H9 (cell line): Measurements from ENCODE around the gene EDARADD. TPM values are rescaled to one million over a fixed set of nuclear protein-coding genes. Genes with fewer than 3 reads are reported as not detected.

Source experiments
- DNase-seq: peaks from one replicate; pipeline ENCODE4 v3.0.0-alpha.2; 2017
- H2AFZ ChIP-seq: one replicate; pipeline ENCODE4 v1.6.1; 2013; ENCODE audit warnings: mild to moderate bottlenecking, low read length, control low read depth, moderate library complexity
- H2AK5ac ChIP-seq: 2 replicates; pipeline ENCODE4 v1.6.1; 2013; ENCODE audit warnings: low read length, control low read depth, mixed read lengths; ENCODE audit not compliant: insufficient read length
- H2BK120ac ChIP-seq: one replicate; pipeline ENCODE4 v1.6.1; 2013; ENCODE audit warnings: low read depth, mild to moderate bottlenecking, low read length, control low read depth, inconsistent platforms; ENCODE audit not compliant: poor library complexity, severe bottlenecking
- H2BK12ac ChIP-seq: 2 replicates; pipeline ENCODE4 v1.6.1; 2013; ENCODE audit warnings: low read length, control low read depth, mixed read lengths, low read depth; ENCODE audit not compliant: insufficient read length
- H2BK15ac ChIP-seq: 2 replicates; pipeline ENCODE4 v1.6.1; 2013; ENCODE audit warnings: low read depth, low read length, control low read depth
- H2BK20ac ChIP-seq: one replicate; pipeline ENCODE4 v1.6.1; 2013; ENCODE audit warnings: low read depth, mild to moderate bottlenecking, low read length, control low read depth, inconsistent platforms; ENCODE audit not compliant: poor library complexity, severe bottlenecking
- H2BK5ac ChIP-seq: 2 replicates; pipeline ENCODE4 v1.6.1; 2013; ENCODE audit warnings: low read length, control low read depth, mixed read lengths; ENCODE audit not compliant: insufficient read length
- H3K14ac ChIP-seq: 2 replicates; pipeline ENCODE4 v1.6.1; 2013; ENCODE audit warnings: low read length, control low read depth; ENCODE audit not compliant: insufficient read depth
- H3K18ac ChIP-seq: 2 replicates; pipeline ENCODE4 v1.6.1; 2013; ENCODE audit warnings: low read depth, mild to moderate bottlenecking, mixed read lengths, low read length, control low read depth; ENCODE audit not compliant: insufficient read length
- H3K23ac ChIP-seq: 2 replicates; pipeline ENCODE4 v1.6.1; 2013; ENCODE audit warnings: low read length, control low read depth, mixed read lengths, low read depth; ENCODE audit not compliant: insufficient read length
- H3K23me2 ChIP-seq: 2 replicates; pipeline ENCODE4 v1.6.1; 2013; ENCODE audit warnings: low read depth, mild to moderate bottlenecking, mixed read lengths, low read length, control low read depth; ENCODE audit not compliant: insufficient read length, poor library complexity, severe bottlenecking
- H3K27ac ChIP-seq: 2 replicates; pipeline ENCODE4 v1.5.1; 2013; ENCODE audit warnings: low read length, control low read depth, mixed read lengths, low read depth; ENCODE audit not compliant: insufficient read length
- H3K27me3 ChIP-seq: 2 replicates; pipeline ENCODE4 v1.6.1; 2013; ENCODE audit warnings: low read length, control low read depth, inconsistent platforms; ENCODE audit not compliant: insufficient read depth
- H3K4ac ChIP-seq: 2 replicates; pipeline ENCODE4 v1.6.1; 2013; ENCODE audit warnings: low read depth, mild to moderate bottlenecking, control low read depth, inconsistent platforms, low read length, moderate library complexity
- H3K4me1 ChIP-seq: 2 replicates; pipeline ENCODE4 v1.6.1; 2013; ENCODE audit warnings: low read length, control low read depth, inconsistent platforms; ENCODE audit not compliant: insufficient read depth
- H3K4me2 ChIP-seq: 2 replicates; pipeline ENCODE4 v1.6.1; 2013; ENCODE audit warnings: low read length, control low read depth, mixed read lengths; ENCODE audit not compliant: insufficient read length, insufficient read depth
- H3K56ac ChIP-seq: 2 replicates; pipeline ENCODE4 v1.6.1; 2013; ENCODE audit warnings: low read depth, mild to moderate bottlenecking, mixed read lengths, low read length, control low read depth; ENCODE audit not compliant: insufficient read length
- H3K79me1 ChIP-seq: 2 replicates; pipeline ENCODE4 v1.6.1; 2013; ENCODE audit warnings: low read depth, mild to moderate bottlenecking, moderate library complexity, low read length, control low read depth, inconsistent platforms; ENCODE audit not compliant: insufficient read depth, poor library complexity, severe bottlenecking
- H3K79me2 ChIP-seq: 2 replicates; pipeline ENCODE4 v1.6.1; 2013; ENCODE audit warnings: low read length, control low read depth, inconsistent platforms; ENCODE audit not compliant: insufficient read depth
- H3K9ac ChIP-seq: 2 replicates; pipeline ENCODE4 v1.6.1; 2013; ENCODE audit warnings: low read length, control low read depth, mixed read lengths; ENCODE audit not compliant: insufficient read length; ENCODE audit errors: extremely low read depth
- H3K9me3 ChIP-seq: one replicate; pipeline ENCODE4 v1.6.1; 2013; ENCODE audit warnings: low read depth, low read length, inconsistent platforms; ENCODE audit not compliant: control insufficient read depth
- H3T11ph ChIP-seq: one replicate; pipeline ENCODE4 v1.6.1; 2013; ENCODE audit warnings: mild to moderate bottlenecking, low read length, control low read depth, inconsistent platforms
- H4K20me1 ChIP-seq: one replicate; pipeline ENCODE4 v1.6.1; 2013; ENCODE audit not compliant: control insufficient read depth, insufficient read length, insufficient read depth
- H4K5ac ChIP-seq: 2 replicates; pipeline ENCODE4 v1.6.1; 2013; ENCODE audit warnings: low read depth, mild to moderate bottlenecking, mixed read lengths, low read length, control low read depth; ENCODE audit not compliant: insufficient read length
- H4K8ac ChIP-seq: replicated peaks from 2 replicates; pipeline ENCODE4 v1.6.1; 2013; ENCODE audit warnings: low read length, control low read depth, mixed read lengths, low read depth; ENCODE audit not compliant: insufficient read length
- H4K91ac ChIP-seq: 2 replicates; pipeline ENCODE4 v1.6.1; 2013; ENCODE audit warnings: low read depth, mild to moderate bottlenecking, moderate library complexity, mixed read lengths, low read length, control low read depth; ENCODE audit not compliant: insufficient read length
- H3K27ac Mint-ChIP-seq, 3 experiments: 2 replicates in 2 of 3; 3 replicates in 1 of 3; pipeline ENCODE4 v1.8.0; 2020 to 2021; ENCODE audit warnings: mixed read lengths in 3 of 3, mild to moderate bottlenecking in 1 of 3, moderate library complexity in 1 of 3
- H3K27me3 Mint-ChIP-seq: 2 replicates; pipeline ENCODE4 v1.8.0; 2021; ENCODE audit warnings: low read depth, mild to moderate bottlenecking, moderate library complexity, mixed read lengths
- H3K36me3 Mint-ChIP-seq, 3 experiments: 2 replicates in 2 of 3; 3 replicates in 1 of 3; pipeline ENCODE4 v1.8.0; 2020 to 2021; ENCODE audit warnings: low read depth in 3 of 3, mixed read lengths in 3 of 3; ENCODE audit not compliant: insufficient read depth in 1 of 3
- H3K4me1 Mint-ChIP-seq, 2 experiments: 2 replicates each; pipeline ENCODE4 v1.8.0; 2020; ENCODE audit warnings: mixed read lengths in 2 of 2
- H3K4me3 Mint-ChIP-seq, 2 experiments: 2 replicates in 1 of 2; 3 replicates in 1 of 2; pipeline ENCODE4 v1.8.0; 2020 to 2021; ENCODE audit warnings: mild to moderate bottlenecking in 2 of 2, mixed read lengths in 2 of 2, moderate library complexity in 1 of 2
- H3K9me3 Mint-ChIP-seq, 2 experiments: 2 replicates in 1 of 2; 3 replicates in 1 of 2; pipeline ENCODE4 v1.8.0; 2020; ENCODE audit warnings: mild to moderate bottlenecking in 2 of 2, mixed read lengths in 2 of 2, moderate library complexity in 1 of 2
- WGBS: extraction: QIAGEN DNeasy Blood & Tissue Kit; methylation state at CpG from one replicate; pipeline ENCODE4 v1.1.7; 2013; ENCODE audit warnings: missing lambda C conversion rate, low lambda C conversion rate, mixed read lengths; ENCODE audit not compliant: insufficient read length; ENCODE audit errors: extremely low coverage; 5-methylcytosine and 5-hydroxymethylcytosine counted together
- total RNA-seq: library from RNA; stranded (reverse); gene quantifications from 2 replicates; pipeline ENCODE4 v1.2.1, GENCODE V29; 2021
- TF ChIP-seq, protein P1 (sequence below): fragments of 200-600 bp; sonication (generic); conservative IDR thresholded peaks from 3 replicates; pipeline ENCODE4 v1.8.0; 2021; ENCODE audit warnings: antibody characterized with exemption, mild to moderate bottlenecking

The EDARADD gene
- total RNA-seq, 1 experiment from 2014 or later, result 3.8 TPM

DNA sequence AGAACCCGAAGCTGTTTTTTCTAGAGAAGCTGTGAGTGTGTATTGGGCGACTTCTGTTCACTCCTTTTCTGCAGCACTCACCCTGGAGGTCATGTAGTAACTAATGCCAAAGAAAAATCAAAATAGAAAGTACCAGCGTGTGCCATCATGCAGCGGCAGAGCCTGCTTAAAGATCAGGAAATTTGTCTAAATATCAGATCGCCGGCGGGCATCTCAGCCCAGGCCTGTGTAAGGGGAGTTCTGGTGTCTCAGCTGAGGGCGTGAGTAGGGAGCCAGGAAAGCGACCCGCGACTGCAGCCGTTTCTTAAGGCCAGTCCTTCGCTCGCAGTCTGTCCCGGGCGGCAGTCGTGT is 768 bp downstream of the EDARADD start:
- Histone ChIP-seq H3K18ac (no peak overlapping the region), H3K27me3 (no peaks in the 10 kb centered on the region; the same call in 1 of the 2 replicates), H2AK5ac (no peak overlapping the region), H4K8ac (no peak overlapping the region), H3K4ac (no peak overlapping the region), H3K56ac (no peak overlapping the region), H3K79me1 (no peaks in the 10 kb centered on the region), H3K9me3 (no peaks in the 10 kb centered on the region), H2BK5ac (no peak overlapping the region), H2BK120ac (no peak overlapping the region), H3K23ac (no peak overlapping the region), H3K4me2 (peak overlapping the region; percentile 68), H3K27ac (no peak overlapping the region), H4K5ac (no peak overlapping the region), H3K4me1 (peaks cover 3% of the 10 kb centered on the region; the same call in 1 of the 2 replicates), H2BK20ac (no peak overlapping the region), H3K23me2 (peaks cover 10% of the 10 kb centered on the region), H2BK12ac (no peak overlapping the region), H3K9ac (peak overlapping the region; percentile 35), H2BK15ac (no peak overlapping the region), H3K79me2 (no peaks in the 10 kb centered on the region), H4K20me1 (no peaks in the 10 kb centered on the region), H3K14ac (peak overlapping the region; percentile 91; the same call in 1 of the 2 replicates), H3T11ph (no peak overlapping the region), H4K91ac (no peak overlapping the region), H2AFZ (peak overlapping the region; percentile 84)
- H3K36me3 Mint-ChIP-seq, result peaks cover 0 to 2% (median 0%) of the 10 kb centered on the region in 3 experiments; a peak in 1 of 7 replicates
- no peaks in the 10 kb centered on the region; a peak in 1 of 5 replicates for H3K9me3 Mint-ChIP-seq
- peaks cover 51% of the 10 kb centered on the region for H3K27me3 Mint-ChIP-seq
- TF ChIP-seq, protein P1, sequence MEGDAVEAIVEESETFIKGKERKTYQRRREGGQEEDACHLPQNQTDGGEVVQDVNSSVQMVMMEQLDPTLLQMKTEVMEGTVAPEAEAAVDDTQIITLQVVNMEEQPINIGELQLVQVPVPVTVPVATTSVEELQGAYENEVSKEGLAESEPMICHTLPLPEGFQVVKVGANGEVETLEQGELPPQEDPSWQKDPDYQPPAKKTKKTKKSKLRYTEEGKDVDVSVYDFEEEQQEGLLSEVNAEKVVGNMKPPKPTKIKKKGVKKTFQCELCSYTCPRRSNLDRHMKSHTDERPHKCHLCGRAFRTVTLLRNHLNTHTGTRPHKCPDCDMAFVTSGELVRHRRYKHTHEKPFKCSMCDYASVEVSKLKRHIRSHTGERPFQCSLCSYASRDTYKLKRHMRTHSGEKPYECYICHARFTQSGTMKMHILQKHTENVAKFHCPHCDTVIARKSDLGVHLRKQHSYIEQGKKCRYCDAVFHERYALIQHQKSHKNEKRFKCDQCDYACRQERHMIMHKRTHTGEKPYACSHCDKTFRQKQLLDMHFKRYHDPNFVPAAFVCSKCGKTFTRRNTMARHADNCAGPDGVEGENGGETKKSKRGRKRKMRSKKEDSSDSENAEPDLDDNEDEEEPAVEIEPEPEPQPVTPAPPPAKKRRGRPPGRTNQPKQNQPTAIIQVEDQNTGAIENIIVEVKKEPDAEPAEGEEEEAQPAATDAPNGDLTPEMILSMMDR, result no peak
- DNase-seq, result no peak
- H3K4me1 Mint-ChIP-seq, result peaks cover 20 to 26% of the 10 kb centered on the region in 2 experiments
- H3K4me3 Mint-ChIP-seq, result peak overlapping the region; percentile 77 to 88
- no peak overlapping the region for H3K27ac Mint-ChIP-seq
- WGBS, result no CpG with 5 or more reads among the region's 17 CpGs
